ENCODE measurements around the gene TSPAN10. TPM values are rescaled to one million over a fixed set of nuclear protein-coding genes. Genes with fewer than 3 reads are reported as not detected.

TSPAN10 gene
- total RNA-seq, 1 experiment from 2014 or later = 1.2 TPM

- H3K4me1 Mint-ChIP-seq = no peaks in the 10 kb centered on the region
- H2BK15ac ChIP-seq (ENCODE audit: low read depth, low read length) = no peak overlapping the region
- no peak overlapping the region for H3K27ac ChIP-seq (ENCODE audit: insufficient read length, low read depth, low read length)
- no peaks in the 10 kb centered on the region for H3K79me2 ChIP-seq (ENCODE audit: insufficient read depth, low read length)
- H3K36me3 Mint-ChIP-seq (ENCODE audit: insufficient read depth in 1 of 3, low read depth in 3 of 3) = peaks cover 21 to 82% (median 67%) of the 10 kb centered on the region in 3 experiments; a peak in 6 of 7 replicates
- H2AK5ac ChIP-seq (ENCODE audit: insufficient read length, low read length) = no peak overlapping the region
- no peak overlapping the region for H2BK20ac ChIP-seq (ENCODE audit: low read depth, low read length, poor library complexity, severe bottlenecking)
- no peak overlapping the region for H3K18ac ChIP-seq (ENCODE audit: insufficient read length, low read depth, low read length)
- no peaks in the 10 kb centered on the region for H3K27me3 Mint-ChIP-seq (ENCODE audit: low read depth)
- H3K27ac Mint-ChIP-seq = no peak overlapping the region
- no CpG with 5 or more reads among the region's 11 CpGs for WGBS (ENCODE audit: extremely low coverage, insufficient read length, low lambda C conversion rate)
- no peaks in the 10 kb centered on the region for H3K9me3 Mint-ChIP-seq
- TF ChIP-seq, protein P1, sequence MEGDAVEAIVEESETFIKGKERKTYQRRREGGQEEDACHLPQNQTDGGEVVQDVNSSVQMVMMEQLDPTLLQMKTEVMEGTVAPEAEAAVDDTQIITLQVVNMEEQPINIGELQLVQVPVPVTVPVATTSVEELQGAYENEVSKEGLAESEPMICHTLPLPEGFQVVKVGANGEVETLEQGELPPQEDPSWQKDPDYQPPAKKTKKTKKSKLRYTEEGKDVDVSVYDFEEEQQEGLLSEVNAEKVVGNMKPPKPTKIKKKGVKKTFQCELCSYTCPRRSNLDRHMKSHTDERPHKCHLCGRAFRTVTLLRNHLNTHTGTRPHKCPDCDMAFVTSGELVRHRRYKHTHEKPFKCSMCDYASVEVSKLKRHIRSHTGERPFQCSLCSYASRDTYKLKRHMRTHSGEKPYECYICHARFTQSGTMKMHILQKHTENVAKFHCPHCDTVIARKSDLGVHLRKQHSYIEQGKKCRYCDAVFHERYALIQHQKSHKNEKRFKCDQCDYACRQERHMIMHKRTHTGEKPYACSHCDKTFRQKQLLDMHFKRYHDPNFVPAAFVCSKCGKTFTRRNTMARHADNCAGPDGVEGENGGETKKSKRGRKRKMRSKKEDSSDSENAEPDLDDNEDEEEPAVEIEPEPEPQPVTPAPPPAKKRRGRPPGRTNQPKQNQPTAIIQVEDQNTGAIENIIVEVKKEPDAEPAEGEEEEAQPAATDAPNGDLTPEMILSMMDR (conservative IDR thresholded peaks at IDR 0.05) = no peak
- H4K91ac ChIP-seq (ENCODE audit: insufficient read length, low read depth, low read length) = no peak overlapping the region
- no peak overlapping the region for H3K14ac ChIP-seq (ENCODE audit: insufficient read depth, low read length)
- H3T11ph ChIP-seq (ENCODE audit: low read length) = no peak overlapping the region
- H3K4me2 ChIP-seq (ENCODE audit: insufficient read depth, insufficient read length, low read length) = no peak overlapping the region
- no peak overlapping the region for H3K23ac ChIP-seq (ENCODE audit: insufficient read length, low read depth, low read length)
- no peak overlapping the region for H2BK5ac ChIP-seq (ENCODE audit: insufficient read length, low read length)
- DNase-seq = no peak
- H3K4ac ChIP-seq (ENCODE audit: low read depth, low read length) = no peak overlapping the region
- H3K23me2 ChIP-seq (ENCODE audit: insufficient read length, low read depth, low read length, poor library complexity, severe bottlenecking) = no peaks in the 10 kb centered on the region
- H3K79me1 ChIP-seq (ENCODE audit: insufficient read depth, low read depth, low read length, poor library complexity, severe bottlenecking) = peaks cover 3% of the 10 kb centered on the region
- H2BK12ac ChIP-seq (ENCODE audit: insufficient read length, low read depth, low read length) = no peak overlapping the region
- H3K56ac ChIP-seq (ENCODE audit: insufficient read length, low read depth, low read length) = no peak overlapping the region
- H4K5ac ChIP-seq (ENCODE audit: insufficient read length, low read depth, low read length) = no peak overlapping the region
- H2AFZ ChIP-seq (ENCODE audit: low read length) = no peak overlapping the region
- no peak overlapping the region for H4K8ac ChIP-seq (replicated peaks; ENCODE audit: insufficient read length, low read depth, low read length)
- no peaks in the 10 kb centered on the region for H3K4me1 ChIP-seq (ENCODE audit: insufficient read depth, low read length)
- no peaks in the 10 kb centered on the region for H3K27me3 ChIP-seq (ENCODE audit: insufficient read depth, low read length)
- no peak overlapping the region for H2BK120ac ChIP-seq (ENCODE audit: low read depth, low read length, poor library complexity, severe bottlenecking)
- H3K4me3 Mint-ChIP-seq = no peak overlapping the region
- no peak overlapping the region for H3K9ac ChIP-seq (ENCODE audit: extremely low read depth, insufficient read length, low read length)
- no peaks in the 10 kb centered on the region for H4K20me1 ChIP-seq (ENCODE audit: control insufficient read depth, insufficient read depth, insufficient read length)
- H3K9me3 ChIP-seq (ENCODE audit: control insufficient read depth, low read depth, low read length) = no peaks in the 10 kb centered on the region
Measured at GRCh38 chr17:81603846-81604610, 33.0 kb upstream of the TSPAN10 start.

Measured in H9 (cell line).